Heart left ventricle (tissue), 13 donors: ENCODE results near the gene EFHC1.

ENCODE experiments used
- CTCF ChIP-seq, 12 donors: fragments of 200-600 bp; sonication (generic) in 4 of 12; IDR thresholded peaks; one replicate each; pipeline versions ENCODE4 v1.5.0 to v1.8.0; 2018 to 2022; ENCODE audit warnings: antibody characterized with exemption in 12 of 12, mild to moderate bottlenecking in 5 of 12
- POLR2A ChIP-seq, 2 donors: fragments of 450-650 bp; IDR thresholded peaks; one replicate each; pipeline ENCODE4 v1.6.1; 2017; ENCODE audit warnings: antibody characterized with exemption in 2 of 2, mild to moderate bottlenecking in 2 of 2, moderate library complexity in 2 of 2
- donor health status: ischemic (EF 13 %, LVEDD 7.1; RV severe dilation, severe dysfunction).
- donor health status: DM: no; HTN: yes; CAD: no.
- donor health status: DM: no; HTN: no; CAD: no.
- donor health status: ischemic (EF 25% LVEDD 6.9; RV normal size, moderate dysfunction).
- donor health status: ischemic (EF 25% LVEDD 5.7; RV mildly dilated, moderate dysfunction).
- donor health status: ischemic (EF 35%, LVEDD 5.7; RV mildly dilated, moderate dysfunction).
- donor health status: nonischemic (EF 11% LVEDD 7.7; RV severe dilation, severe dysfunction).
- donor health status: DM: yes; HTN: yes; CAD: no.
- donor health status: PGD.
- donor health status: ischemic (EF 29% LVEDD 5.4; RV normal size, mild dysfunction).
- donor health status: nonischemic (EF 23%, LVEDD 6.1; RV moderate dilation, normal function).

DNA sequence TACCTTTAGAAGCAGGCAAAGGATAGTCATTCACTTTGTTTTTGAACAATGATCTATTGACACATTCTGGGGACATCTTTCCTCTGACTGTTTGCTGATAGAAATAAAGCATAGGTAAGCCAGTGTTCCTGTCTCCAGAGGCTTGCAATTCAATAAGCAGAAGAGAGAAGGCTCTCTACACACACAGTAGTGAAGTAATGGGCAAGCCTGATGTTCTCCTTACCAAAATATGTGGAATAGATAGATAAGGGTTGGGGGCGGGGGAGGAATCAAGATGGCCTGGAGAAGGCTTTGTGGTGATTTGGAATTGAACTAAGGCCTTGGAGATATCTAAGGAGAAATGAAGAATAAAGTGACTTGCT lies 30.9 kb upstream of the EFHC1 start:
- TF ChIP-seq POLR2A (IDR thresholded peaks at IDR 0.05) (no peak), CTCF (IDR thresholded peaks at IDR 0.05) (peak in 1 of 12 donors; percentile 23)
